HepG2 (cell line): Measurements from ENCODE around the gene CCDC102B. TPM values are rescaled to one million over a fixed set of nuclear protein-coding genes. Genes with fewer than 3 reads are reported as not detected.

Experiments
- GATA4 ChIP-seq: sonication (generic); IDR thresholded peaks from 2 replicates; pipeline ENCODE4 v1.6.1; 2016; ENCODE audit warnings: antibody characterized with exemption, low read depth, borderline replicate concordance
- HCFC1 ChIP-seq: fragments of 150-350 bp; IDR thresholded peaks from 2 replicates; pipeline ENCODE4 v1.6.1; 2014; ENCODE audit warnings: low read depth, low read length
- HDAC2 ChIP-seq: sonication (generic); formaldehyde crosslinking; IDR thresholded peaks from 2 replicates; pipeline ENCODE4 v1.4.0; 2020; ENCODE audit warnings: missing genetic modification reagents
- IKZF5 ChIP-seq: IDR thresholded peaks from 2 replicates; pipeline ENCODE4 v1.6.1; 2018; ENCODE audit warnings: missing genetic modification reagents, mild to moderate bottlenecking, missing compliant biosample characterization
- MLX ChIP-seq: IDR thresholded peaks from 2 replicates; pipeline ENCODE4 v1.6.1; 2016
- NCOA1 ChIP-seq: sonication (generic); formaldehyde crosslinking; IDR thresholded peaks from 2 replicates; pipeline ENCODE4 v1.9.0; 2021; ENCODE audit warnings: missing genetic modification reagents
- NFE2 ChIP-seq: sonication (generic); formaldehyde crosslinking; IDR thresholded peaks from 2 replicates; pipeline ENCODE4 v1.4.0; 2020; ENCODE audit warnings: missing genetic modification reagents
- NFE2L2 ChIP-seq: fragments of 150-350 bp; IDR thresholded peaks from 2 replicates; pipeline ENCODE4 v1.6.1; 2014; ENCODE audit warnings: low read length
- NFKBIZ ChIP-seq: IDR thresholded peaks from 2 replicates; pipeline ENCODE4 v1.6.1; 2018; ENCODE audit warnings: missing genetic modification reagents, missing compliant biosample characterization
- PTBP1 ChIP-seq: fragments of 200-400 bp; formaldehyde crosslinking; IDR thresholded peaks from 2 replicates; pipeline ENCODE4 v1.6.1; 2018; ENCODE audit warnings: low read length, low read depth; ENCODE audit not compliant: poor library complexity, severe bottlenecking
- RORA ChIP-seq: sonication (generic); formaldehyde crosslinking; IDR thresholded peaks from 2 replicates; pipeline ENCODE4 v1.5.0; 2020; ENCODE audit warnings: mild to moderate bottlenecking, missing genetic modification reagents, moderate library complexity
- SP1 ChIP-seq, 2 experiments: fragments of 450-650 bp in 1 of 2; sonication (generic) in 1 of 2; formaldehyde crosslinking in 1 of 2; IDR thresholded peaks; 2 replicates each; pipeline versions ENCODE4 v1.4.0 to v1.6.1; 2016 to 2020; ENCODE audit warnings: missing genetic modification reagents in 1 of 2
- STAT6 ChIP-seq: sonication (generic); formaldehyde crosslinking; IDR thresholded peaks from 2 replicates; pipeline ENCODE4 v1.4.0; 2020; ENCODE audit warnings: missing genetic modification reagents, mild to moderate bottlenecking, borderline replicate concordance
- YY1 ChIP-seq: IDR thresholded peaks from 2 replicates; pipeline ENCODE4 v1.6.1; 2011; ENCODE audit warnings: low read length, low read depth, moderate library complexity, mild to moderate bottlenecking; ENCODE audit not compliant: insufficient read depth, insufficient replicate concordance
- ZBTB3 ChIP-seq: sonication (generic); formaldehyde crosslinking; IDR thresholded peaks from 2 replicates; pipeline ENCODE4 v1.4.0; 2020; ENCODE audit warnings: low read depth, mild to moderate bottlenecking, moderate library complexity, missing genetic modification reagents, borderline replicate concordance
- ZNF205 ChIP-seq: IDR thresholded peaks from 2 replicates; pipeline ENCODE4 v1.6.1; 2018; ENCODE audit warnings: missing biosample characterization, missing genetic modification reagents
- ZNF264 ChIP-seq: sonication (generic); formaldehyde crosslinking; IDR thresholded peaks from 2 replicates; pipeline ENCODE4 v1.4.0; 2020; ENCODE audit warnings: missing genetic modification reagents
- ZNF275 ChIP-seq: sonication (generic); formaldehyde crosslinking; IDR thresholded peaks from 2 replicates; pipeline ENCODE4 v1.8.0; 2022; ENCODE audit warnings: missing genetic modification reagents, mild to moderate bottlenecking, inconsistent platforms, borderline replicate concordance
- ZNF280B ChIP-seq: sonication (generic); formaldehyde crosslinking; IDR thresholded peaks from 2 replicates; pipeline ENCODE4 v1.5.0; 2020; ENCODE audit warnings: missing genetic modification reagents, mild to moderate bottlenecking, borderline replicate concordance
- ZNF292 ChIP-seq: sonication (generic); formaldehyde crosslinking; IDR thresholded peaks from 2 replicates; pipeline ENCODE4 v1.8.1; 2022; ENCODE audit warnings: mild to moderate bottlenecking, low read depth, missing genetic modification reagents, borderline replicate concordance
- ZNF710 ChIP-seq: sonication (generic); formaldehyde crosslinking; IDR thresholded peaks from 2 replicates; pipeline ENCODE4 v1.5.0; 2020; ENCODE audit warnings: mild to moderate bottlenecking, missing genetic modification reagents, borderline replicate concordance
- ZNF777 ChIP-seq: sonication (generic); formaldehyde crosslinking; IDR thresholded peaks from 2 replicates; pipeline ENCODE4 v1.4.0; 2020; ENCODE audit warnings: missing genetic modification reagents
- polyA plus RNA-seq, 8 experiments: library from polyadenylated mRNA; depleted of rRNA in 3 of 8; stranded (reverse) in 7 of 8; unstranded in 1 of 8; fragments of >200 nt; fragmentation: Illumina TruSeq in 4 of 8; extraction: Trizol in 4 of 8; gene quantifications; 2 replicates each; pipeline versions ENCODE4 v1.2.1 to v1.2.3, GENCODE V29; 2011 to 2016; ENCODE audit warnings: low read depth in 4 of 8, missing spikeins in 1 of 8, mixed read lengths in 1 of 8; ENCODE audit not compliant: insufficient read depth in 1 of 8
- total RNA-seq, 5 experiments: library from RNA; depleted of rRNA; stranded (reverse); fragments of >200 nt; fragmentation: Illumina TruSeq; extraction: Trizol; gene quantifications; 2 replicates each; pipeline ENCODE4 v1.2.3, GENCODE V29; 2016; ENCODE audit warnings: low read depth in 1 of 5

CCDC102B gene
- total and polyA plus RNA-seq, 2 of the 13 experiments (the other 11 are each of a cell fraction or from before 2014, with no cell fraction given), result 2.3 to 3.7 TPM

GRCh38 chr18:68887410-68887809 lies 89.5 kb downstream of the CCDC102B start (continued):
- TF ChIP-seq IKZF5 (CRISPR knock-in tag) (no peak), ZNF275 (CRISPR knock-in tag) (no peak), PTBP1 (no peak), YY1 (no peak), SP1 (IDR thresholded peaks at IDR 0.05) (no peak), SP1 (CRISPR knock-in tag; IDR thresholded peaks at IDR 0.05) (no peak), ZNF292 (no peak), ZNF264 (CRISPR knock-in tag) (peak; percentile 77; the same call in 1 of the 2 replicates), ZNF280B (CRISPR knock-in tag) (no peak), NFE2 (CRISPR knock-in tag) (no peak), ZNF777 (no peak), NCOA1 (0 out of 2 replicates have a peak, but pooled peaks have one; percentile 42), STAT6 (CRISPR knock-in tag) (no peak), RORA (CRISPR knock-in tag) (no peak), HCFC1 (no peak), ZNF205 (CRISPR knock-in tag) (no peak; the same call in 1 of the 2 replicates), ZBTB3 (CRISPR knock-in tag) (no peak), MLX (no peak), HDAC2 (CRISPR knock-in tag) (peak; percentile 76), GATA4 (no peak), NFKBIZ (CRISPR knock-in tag) (0 out of 2 replicates have a peak, but pooled peaks have one; percentile 45), NFE2L2 (no peak), ZNF710 (CRISPR knock-in tag) (no peak)
